ENCODE results near the gene SMG6.

Gene SMG6

DNA sequence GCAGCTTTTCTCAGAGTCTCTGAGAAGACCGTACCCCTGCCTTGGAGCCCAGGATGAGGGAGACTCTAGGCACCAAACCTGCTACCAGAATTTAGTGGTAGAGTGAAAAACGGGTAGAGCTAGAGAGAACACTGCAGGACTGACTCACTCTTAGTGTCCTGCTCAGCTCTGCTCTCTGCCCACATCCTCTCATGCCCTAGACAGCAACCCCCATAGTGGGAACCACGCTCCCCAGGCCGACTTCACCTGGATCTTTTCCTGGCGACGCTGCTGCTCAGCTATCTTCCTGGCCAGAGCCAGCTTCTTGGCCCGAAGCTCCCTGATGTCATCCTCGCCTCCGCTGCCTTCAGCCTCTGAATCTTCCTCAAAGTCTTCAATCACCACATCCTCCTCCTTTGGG is 222.0 kb downstream of the SMG6 start:
- DNase-seq (ENCODE audit: low spot score), result no peak
- TF ChIP-seq CTCF (IDR thresholded peaks at IDR 0.05; ENCODE audit: extremely low read depth, missing control alignments), result no peak

DNA sequence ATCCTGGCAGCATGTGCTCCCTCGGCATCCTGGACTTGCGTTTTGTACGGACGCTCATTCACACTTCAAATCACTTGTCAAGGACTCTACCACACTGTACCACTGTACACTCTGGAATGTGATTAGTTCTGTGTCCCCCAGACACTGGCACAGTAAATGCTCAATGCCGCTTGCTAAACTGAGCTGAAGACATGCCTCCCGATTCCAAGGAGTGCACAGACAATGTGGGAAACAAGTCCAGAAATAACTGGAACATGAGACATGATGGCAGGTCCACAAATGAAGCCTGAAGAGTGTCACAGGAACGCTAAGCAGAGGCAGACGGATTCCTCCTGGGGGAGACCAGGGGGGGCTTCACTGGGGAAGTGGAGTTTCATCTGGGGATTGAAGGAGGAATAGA is 226.5 kb downstream of the SMG6 start:
- no peak for TF ChIP-seq CTCF (IDR thresholded peaks at IDR 0.05; ENCODE audit: extremely low read depth, missing control alignments)
- DNase-seq (ENCODE audit: low spot score), result no peak

GRCh38 chr17:2076087-2076984 is 227.2 kb downstream of the SMG6 start:
- TF ChIP-seq CTCF (IDR thresholded peaks at IDR 0.05; ENCODE audit: extremely low read depth, missing control alignments), result no peak
- no peak for DNase-seq (ENCODE audit: low spot score)

- peak; percentile 53 for DNase-seq (ENCODE audit: low spot score)
- TF ChIP-seq CTCF (IDR thresholded peaks at IDR 0.05; ENCODE audit: extremely low read depth, missing control alignments), result no peak
Observed at GRCh38 chr17:2075336-2076086, 228.1 kb downstream of the SMG6 start.

DNA sequence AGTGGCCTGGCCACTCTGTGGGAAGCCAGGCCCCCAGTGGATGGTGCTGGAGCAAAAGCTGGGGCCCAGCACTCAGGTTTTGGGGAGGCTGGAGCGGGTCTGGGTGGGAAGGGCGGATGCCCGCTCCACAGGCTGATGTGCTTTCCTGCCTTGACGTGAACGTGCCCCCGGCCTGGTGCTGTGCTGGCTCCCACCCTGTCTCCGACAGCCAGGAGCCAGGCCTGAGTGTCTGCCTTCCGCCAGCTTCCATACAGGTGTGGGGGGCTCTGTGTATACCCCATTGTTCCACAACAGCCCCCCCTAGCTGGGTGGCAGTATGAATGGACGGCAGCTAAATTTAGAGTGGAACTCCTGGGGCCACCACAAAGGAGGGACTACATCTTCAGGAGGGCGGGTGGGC is 228.7 kb downstream of the SMG6 start:
- no peak for DNase-seq (ENCODE audit: low spot score)
- no peak for TF ChIP-seq CTCF (IDR thresholded peaks at IDR 0.05; ENCODE audit: extremely low read depth, missing control alignments)

- TF ChIP-seq CTCF (IDR thresholded peaks at IDR 0.05; ENCODE audit: extremely low read depth, missing control alignments), result no peak
- DNase-seq (ENCODE audit: low spot score), result no peak
Observed at GRCh38 chr17:2071455-2072281, 231.9 kb downstream of the SMG6 start.

All from GM20000 (cell line).